Parathyroid adenoma (tissue), 2 donors: Measurements from ENCODE around the gene LIN54.

ENCODE experiments used
- H2AFZ ChIP-seq: fragments of 300-600 bp; sonication (generic); one replicate; pipeline ENCODE4 v1.7.0; 2017; ENCODE audit warnings: antibody characterized with exemption, mild to moderate bottlenecking
- H3K27ac ChIP-seq: fragments of 300-600 bp; sonication (generic); one replicate; pipeline ENCODE4 v1.7.0; 2017
- H3K27me3 ChIP-seq: fragments of 300-600 bp; sonication (generic); one replicate; pipeline ENCODE4 v1.7.0; 2017; ENCODE audit warnings: low read length; ENCODE audit not compliant: control insufficient read depth, insufficient read depth
- H3K36me3 ChIP-seq: fragments of 300-600 bp; sonication (generic); one replicate; pipeline ENCODE4 v1.7.0; 2017; ENCODE audit warnings: low read length; ENCODE audit not compliant: control insufficient read depth, insufficient read depth
- H3K4me1 ChIP-seq: fragments of 300-600 bp; sonication (generic); one replicate; pipeline ENCODE4 v1.7.0; 2017; ENCODE audit warnings: control low read depth
- H3K4me2 ChIP-seq: fragments of 300-600 bp; sonication (generic); one replicate; pipeline ENCODE4 v1.7.0; 2017; ENCODE audit warnings: low read length
- H3K4me3 ChIP-seq: fragments of 300-600 bp; sonication (generic); one replicate; pipeline ENCODE4 v1.7.0; 2017; ENCODE audit warnings: low read depth, low read length
- H3K79me2 ChIP-seq: fragments of 300-600 bp; sonication (generic); one replicate; pipeline ENCODE4 v1.7.0; 2017; ENCODE audit warnings: control low read depth
- H3K9ac ChIP-seq: fragments of 300-600 bp; sonication (generic); one replicate; pipeline ENCODE4 v1.7.0; 2017; ENCODE audit warnings: mild to moderate bottlenecking
- H3K9me3 ChIP-seq: fragments of 300-600 bp; sonication (generic); one replicate; pipeline ENCODE4 v1.7.0; 2017; ENCODE audit warnings: low read length; ENCODE audit not compliant: control insufficient read depth
- TF ChIP-seq, protein P1 (sequence below): fragments of 300-600 bp; sonication (generic); IDR thresholded peaks from one replicate; pipeline ENCODE4 v1.7.0; 2017; ENCODE audit warnings: antibody characterized with exemption, mild to moderate bottlenecking
- donor health status: primary hyperparathyroidism.

LIN54 gene

DNA sequence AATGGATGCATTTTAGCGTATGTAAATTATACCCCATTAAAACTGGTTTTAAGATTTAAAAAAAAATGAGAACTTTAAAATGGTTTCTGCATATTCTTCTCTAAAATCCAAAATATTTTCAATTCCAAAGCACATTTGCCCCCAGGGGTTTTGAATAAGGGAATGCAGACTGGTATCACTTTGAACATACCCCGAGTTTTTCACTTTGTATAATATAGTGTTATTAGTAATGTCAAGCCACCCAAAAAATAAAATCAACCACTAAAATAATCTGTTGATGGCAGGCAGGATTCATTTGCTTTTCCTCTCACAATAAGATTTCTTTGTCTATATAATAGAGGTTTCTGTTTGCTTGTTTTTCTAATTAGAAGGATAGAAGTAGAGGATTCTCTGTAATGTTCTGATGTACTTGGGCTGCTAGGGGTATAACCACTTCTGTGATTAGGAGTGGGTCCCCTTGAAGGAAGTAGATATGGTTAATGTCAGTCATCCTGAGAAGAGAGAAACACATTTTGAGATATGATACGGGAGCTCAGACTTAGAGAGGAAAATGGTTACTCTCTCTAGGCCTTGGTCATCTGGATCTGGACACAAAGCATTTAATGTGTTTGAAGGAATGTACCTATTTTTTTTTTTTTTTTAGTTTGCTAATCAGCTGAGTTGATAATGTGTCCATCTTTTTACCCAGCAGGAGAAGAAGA lies 9.3 kb upstream of the LIN54 start:
- H3K9ac ChIP-seq = no peak overlapping the region
- H3K9me3 ChIP-seq = no peaks in the 10 kb centered on the region
- H3K27ac ChIP-seq = no peak overlapping the region
- no peaks in the 10 kb centered on the region for H3K36me3 ChIP-seq
- H3K79me2 ChIP-seq = no peaks in the 10 kb centered on the region
- H3K4me2 ChIP-seq = no peak overlapping the region
- no peak overlapping the region for H3K4me3 ChIP-seq
- no peaks in the 10 kb centered on the region for H3K4me1 ChIP-seq
- H2AFZ ChIP-seq = no peak overlapping the region
- H3K27me3 ChIP-seq = no peaks in the 10 kb centered on the region
- TF ChIP-seq, protein P1, sequence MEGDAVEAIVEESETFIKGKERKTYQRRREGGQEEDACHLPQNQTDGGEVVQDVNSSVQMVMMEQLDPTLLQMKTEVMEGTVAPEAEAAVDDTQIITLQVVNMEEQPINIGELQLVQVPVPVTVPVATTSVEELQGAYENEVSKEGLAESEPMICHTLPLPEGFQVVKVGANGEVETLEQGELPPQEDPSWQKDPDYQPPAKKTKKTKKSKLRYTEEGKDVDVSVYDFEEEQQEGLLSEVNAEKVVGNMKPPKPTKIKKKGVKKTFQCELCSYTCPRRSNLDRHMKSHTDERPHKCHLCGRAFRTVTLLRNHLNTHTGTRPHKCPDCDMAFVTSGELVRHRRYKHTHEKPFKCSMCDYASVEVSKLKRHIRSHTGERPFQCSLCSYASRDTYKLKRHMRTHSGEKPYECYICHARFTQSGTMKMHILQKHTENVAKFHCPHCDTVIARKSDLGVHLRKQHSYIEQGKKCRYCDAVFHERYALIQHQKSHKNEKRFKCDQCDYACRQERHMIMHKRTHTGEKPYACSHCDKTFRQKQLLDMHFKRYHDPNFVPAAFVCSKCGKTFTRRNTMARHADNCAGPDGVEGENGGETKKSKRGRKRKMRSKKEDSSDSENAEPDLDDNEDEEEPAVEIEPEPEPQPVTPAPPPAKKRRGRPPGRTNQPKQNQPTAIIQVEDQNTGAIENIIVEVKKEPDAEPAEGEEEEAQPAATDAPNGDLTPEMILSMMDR = no peak

DNA sequence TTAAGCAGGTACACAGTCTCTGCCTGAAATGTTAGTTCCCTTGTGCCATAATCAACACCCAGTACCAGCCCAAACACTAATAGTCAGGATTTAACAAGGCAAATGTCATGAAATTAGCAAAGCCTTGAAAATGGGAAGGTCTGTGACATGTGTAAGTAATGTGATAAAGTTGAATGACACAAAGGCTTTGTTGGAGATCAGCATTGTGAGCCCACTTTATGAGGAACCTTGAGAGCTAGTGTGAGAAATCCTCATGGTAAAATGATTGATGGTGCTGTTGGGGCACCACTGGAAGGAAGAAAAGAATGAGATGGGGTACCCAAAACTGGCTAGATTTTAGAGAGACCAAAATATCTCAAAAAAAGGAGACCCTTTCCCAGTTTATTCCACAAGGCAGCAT lies 3.3 kb upstream of the LIN54 start:
- peak overlapping the region; percentile 59 for H2AFZ ChIP-seq
- no peaks in the 10 kb centered on the region for H3K27me3 ChIP-seq
- peaks cover 4% of the 10 kb centered on the region for H3K4me1 ChIP-seq
- TF ChIP-seq, protein P1 = no peak
- no peak overlapping the region for H3K9ac ChIP-seq
- H3K4me3 ChIP-seq = peak overlapping the region; percentile 90
- H3K27ac ChIP-seq = peak overlapping the region; percentile 63
- peak overlapping the region; percentile 99 for H3K4me2 ChIP-seq
- no peaks in the 10 kb centered on the region for H3K79me2 ChIP-seq
- no peaks in the 10 kb centered on the region for H3K9me3 ChIP-seq
- H3K36me3 ChIP-seq = no peaks in the 10 kb centered on the region

DNA sequence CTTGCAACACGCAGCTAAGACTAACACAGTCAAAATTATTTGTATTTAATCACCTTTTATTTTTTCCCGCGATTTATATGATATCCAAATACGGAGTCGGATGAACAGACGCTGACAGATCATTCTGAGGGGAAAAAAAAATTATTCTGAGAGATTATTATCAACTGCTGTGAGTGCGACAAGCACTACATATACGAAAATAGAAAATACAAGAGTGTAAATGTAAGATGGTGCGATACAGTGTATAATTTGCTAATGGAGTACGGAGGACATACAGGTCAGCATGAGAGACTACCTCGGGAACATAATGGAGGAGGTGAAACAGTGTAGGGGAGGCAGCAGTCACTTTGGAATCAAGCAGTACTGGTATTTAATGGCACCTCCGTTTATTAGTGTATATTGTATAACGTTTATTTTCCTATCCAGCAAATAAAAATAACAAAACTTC lies 2.8 kb upstream of the LIN54 start:
- Histone ChIP-seq H3K36me3 (no peaks in the 10 kb centered on the region), H3K4me2 (peak overlapping the region; percentile 99), H2AFZ (peak overlapping the region; percentile 59), H3K79me2 (no peaks in the 10 kb centered on the region), H3K9me3 (no peaks in the 10 kb centered on the region), H3K4me1 (peaks cover 4% of the 10 kb centered on the region), H3K9ac (no peak overlapping the region), H3K4me3 (peak overlapping the region; percentile 90), H3K27me3 (no peaks in the 10 kb centered on the region), H3K27ac (peak overlapping the region; percentile 63)
- TF ChIP-seq, protein P1 = no peak

DNA sequence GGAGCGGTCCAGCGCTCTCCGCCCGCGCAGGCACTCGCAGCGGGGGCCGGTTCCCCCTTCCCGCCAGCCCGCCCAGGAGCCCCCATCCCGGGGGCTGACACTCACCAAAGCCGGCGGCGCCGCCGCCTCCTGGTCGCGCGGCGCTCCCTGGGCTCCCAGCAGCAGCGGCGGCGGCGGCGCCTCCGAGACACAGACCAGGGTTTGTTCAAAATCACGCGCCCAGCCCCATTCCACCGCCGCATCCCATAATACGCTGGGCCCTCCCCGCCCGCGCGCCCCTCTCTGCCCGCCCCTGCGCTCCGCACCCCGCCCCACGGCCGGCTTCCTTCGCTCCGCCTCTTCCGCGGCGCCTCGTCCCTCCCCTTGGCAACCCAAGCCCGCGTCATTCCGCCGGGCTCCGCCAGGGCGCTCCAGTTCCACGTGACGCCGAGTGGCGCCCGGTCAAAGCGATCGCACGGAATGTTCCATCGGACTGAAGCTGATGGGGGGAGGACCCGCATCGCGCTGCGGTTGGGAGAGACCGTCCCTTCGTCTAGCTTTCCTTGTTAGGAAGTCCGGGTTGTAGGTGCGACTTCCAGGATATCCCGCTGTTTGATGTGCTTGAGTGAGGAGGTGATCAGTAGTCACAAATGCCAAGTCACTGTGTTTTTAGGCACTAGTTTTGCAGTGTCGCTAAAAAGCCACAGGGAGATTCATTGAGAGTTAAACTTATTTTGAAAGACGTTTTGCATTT lies 2.2 kb upstream of the LIN54 start:
- Histone ChIP-seq H3K4me1 (peaks cover 4% of the 10 kb centered on the region), H2AFZ (peak overlapping the region; percentile 75), H3K79me2 (no peaks in the 10 kb centered on the region), H3K9me3 (no peaks in the 10 kb centered on the region), H3K27me3 (no peaks in the 10 kb centered on the region), H3K4me3 (peak overlapping the region; percentile 90), H3K4me2 (peak overlapping the region; percentile 99), H3K36me3 (no peaks in the 10 kb centered on the region), H3K9ac (no peak overlapping the region), H3K27ac (peak overlapping the region; percentile 63)
- TF ChIP-seq, protein P1 = peak; percentile 50
